Neuronal stem cell (in vitro differentiated cells): ENCODE results near the gene FER.

Experiments used
- DNase-seq: peaks from one replicate; pipeline ENCODE4 v3.0.0-alpha.2; 2013; ENCODE audit warnings: low spot score
- H2AFZ ChIP-seq: one replicate; pipeline ENCODE4 v1.6.1; 2013; ENCODE audit warnings: mild to moderate bottlenecking, low read length, inconsistent platforms
- H2AK5ac ChIP-seq: 2 replicates; pipeline ENCODE4 v1.6.1; 2013; ENCODE audit warnings: low read depth, mild to moderate bottlenecking, inconsistent platforms, low read length, moderate library complexity, mixed read lengths
- H2BK120ac ChIP-seq: 2 replicates; pipeline ENCODE4 v1.6.1; 2013; ENCODE audit warnings: low read depth, mild to moderate bottlenecking, inconsistent platforms, low read length, moderate library complexity, mixed read lengths
- H2BK12ac ChIP-seq: one replicate; pipeline ENCODE4 v1.6.1; 2013; ENCODE audit warnings: low read length, inconsistent platforms
- H2BK15ac ChIP-seq: 2 replicates; pipeline ENCODE4 v1.6.1; 2013; ENCODE audit warnings: mild to moderate bottlenecking, low read length, inconsistent platforms, mixed read lengths
- H2BK5ac ChIP-seq: one replicate; pipeline ENCODE4 v1.6.1; 2013; ENCODE audit warnings: inconsistent platforms, mild to moderate bottlenecking, low read length, moderate library complexity
- H3K14ac ChIP-seq: one replicate; pipeline ENCODE4 v1.6.1; 2013; ENCODE audit warnings: low read length, inconsistent platforms
- H3K18ac ChIP-seq: 2 replicates; pipeline ENCODE4 v1.6.1; 2013; ENCODE audit warnings: low read length, inconsistent platforms
- H3K23ac ChIP-seq: 2 replicates; pipeline ENCODE4 v1.6.1; 2013; ENCODE audit warnings: low read depth, mild to moderate bottlenecking, mixed read lengths, low read length, inconsistent platforms; ENCODE audit not compliant: poor library complexity
- H3K27ac ChIP-seq: replicated peaks from 3 replicates; pipeline ENCODE4 v1.5.1; 2013; ENCODE audit warnings: low read length, inconsistent platforms
- H3K27me3 ChIP-seq, 3 experiments: 2 replicates each; pipeline ENCODE4 v1.6.1; 2013; ENCODE audit warnings: low read length in 3 of 3, mild to moderate bottlenecking in 2 of 3, inconsistent platforms in 1 of 3, low read depth in 1 of 3, mixed read lengths in 1 of 3, moderate library complexity in 1 of 3; ENCODE audit not compliant: control insufficient read depth in 3 of 3, insufficient read depth in 3 of 3
- H3K36me3 ChIP-seq, 2 donors: replicated peaks in 1 of 2; 2 replicates each; pipeline ENCODE4 v1.6.1; 2013; ENCODE audit warnings: low read length in 2 of 2; ENCODE audit not compliant: control insufficient read depth in 2 of 2, insufficient read depth in 2 of 2
- H3K4ac ChIP-seq: 2 replicates; pipeline ENCODE4 v1.6.1; 2013; ENCODE audit warnings: inconsistent platforms, mild to moderate bottlenecking, low read length, moderate library complexity
- H3K4me1 ChIP-seq, 2 donors: 1 replicate in 1 of 2; 2 replicates in 1 of 2; pipeline ENCODE4 v1.6.1; 2013; ENCODE audit warnings: low read length in 2 of 2, low read depth in 1 of 2; ENCODE audit not compliant: control insufficient read depth in 2 of 2, insufficient read depth in 1 of 2
- H3K4me2 ChIP-seq: one replicate; pipeline ENCODE4 v1.6.1; 2013; ENCODE audit warnings: mild to moderate bottlenecking, low read length, inconsistent platforms; ENCODE audit not compliant: insufficient read depth, poor library complexity, severe bottlenecking
- H3K4me3 ChIP-seq, 2 donors: 2 replicates each; pipeline ENCODE4 v1.5.1; 2013; ENCODE audit warnings: low read length in 2 of 2, mild to moderate bottlenecking in 2 of 2, inconsistent platforms in 1 of 2, moderate library complexity in 1 of 2
- H3K79me1 ChIP-seq: one replicate; pipeline ENCODE4 v1.6.1; 2013; ENCODE audit warnings: low read depth, mild to moderate bottlenecking, inconsistent platforms, low read length, moderate library complexity
- H3K9ac ChIP-seq: one replicate; pipeline ENCODE4 v1.6.1; 2013; ENCODE audit warnings: mild to moderate bottlenecking, low read depth, low read length, inconsistent platforms; ENCODE audit not compliant: poor library complexity
- H3K9me3 ChIP-seq, 2 donors: replicated peaks in 1 of 2; 2 replicates each; pipeline versions ENCODE3 to v1.6.1; 2013; ENCODE audit warnings: low read length in 2 of 2, mild to moderate bottlenecking in 2 of 2, inconsistent platforms in 1 of 2, low read depth in 1 of 2, mixed read lengths in 1 of 2, moderate library complexity in 1 of 2; ENCODE audit not compliant: control insufficient read depth in 2 of 2, insufficient read depth in 1 of 2
- H4K8ac ChIP-seq: one replicate; pipeline ENCODE4 v1.6.1; 2013; ENCODE audit warnings: low read depth, mild to moderate bottlenecking, inconsistent platforms, low read length, moderate library complexity
- H4K91ac ChIP-seq: one replicate; pipeline ENCODE4 v1.6.1; 2013; ENCODE audit warnings: low read length, low read depth, mild to moderate bottlenecking, inconsistent platforms; ENCODE audit not compliant: poor library complexity
- WGBS, 2 donors: extraction: QIAGEN DNeasy Blood & Tissue Kit; methylation state at CpG; one replicate each; pipeline ENCODE4 v1.1.7; 2013; ENCODE audit warnings: missing lambda C conversion rate in 2 of 2, mixed read lengths in 1 of 2; ENCODE audit not compliant: insufficient read length in 2 of 2, insufficient replicate concordance in 1 of 2; ENCODE audit errors: extremely low coverage in 2 of 2; 5-methylcytosine and 5-hydroxymethylcytosine counted together

FER gene

GRCh38 chr5:108753331-108753730, 5.6 kb downstream of the FER start:
- Histone ChIP-seq H3K27me3 (no peaks in the 10 kb centered on the region), H3K4me1 (no peaks in the 10 kb centered on the region), H3K4me2 (no peak overlapping the region), H3K4me3 (no peak overlapping the region), H2BK15ac (no peak overlapping the region), H3K4ac (no peak overlapping the region), H3K9ac (no peak overlapping the region), H2BK120ac (no peak overlapping the region), H3K14ac (no peak overlapping the region), H3K27ac (no peak overlapping the region), H2AK5ac (no peak overlapping the region), H2BK12ac (no peak overlapping the region), H4K91ac (no peak overlapping the region), H3K9me3 (no peaks in the 10 kb centered on the region), H4K8ac (no peak overlapping the region), H2AFZ (no peak overlapping the region), H3K23ac (no peak overlapping the region), H3K18ac (no peak overlapping the region), H3K79me1 (peaks cover 2% of the 10 kb centered on the region), H2BK5ac (no peak overlapping the region), H3K36me3 (no peaks in the 10 kb centered on the region)
- no peak for DNase-seq
- WGBS, 2 donors: 100% methylated on average over 1 of the region's 3 CpGs; no CpG with 5 or more reads in 1 of the 2 donors

GRCh38 chr5:108753877-108754276, 6.2 kb downstream of the FER start:
- no peak for DNase-seq
- no peak overlapping the region for H2BK5ac ChIP-seq
- no CpG with 5 or more reads among the region's 6 CpGs for WGBS, 2 donors

GRCh38 chr5:108760512-108760911, 12.8 kb downstream of the FER start:
- no CpG with 5 or more reads among the region's 1 CpG for WGBS, 2 donors
- Histone ChIP-seq H4K8ac (no peak overlapping the region), H3K9me3 (peaks cover 2 to 13% of the 10 kb centered on the region in 2 donors), H3K79me1 (no peaks in the 10 kb centered on the region), H3K27ac (no peak overlapping the region), H2BK12ac (no peak overlapping the region), H2BK15ac (no peak overlapping the region), H4K91ac (no peak overlapping the region), H3K36me3 (peaks cover 0 to 3% of the 10 kb centered on the region in 2 donors), H2BK5ac (no peak overlapping the region), H2AFZ (no peak overlapping the region), H3K4me1 (no peaks in the 10 kb centered on the region), H3K4me2 (no peak overlapping the region), H3K9ac (no peak overlapping the region), H3K14ac (no peak overlapping the region), H2AK5ac (no peak overlapping the region), H3K23ac (no peak overlapping the region), H3K27me3 (no peaks in the 10 kb centered on the region), H3K18ac (no peak overlapping the region), H2BK120ac (no peak overlapping the region), H3K4ac (no peak overlapping the region), H3K4me3 (no peak overlapping the region)
- DNase-seq: no peak

More at GRCh38 chr5:108753877-108754276, 6.2 kb downstream of the FER start:
- Histone ChIP-seq H2AK5ac (no peak overlapping the region), H3K14ac (no peak overlapping the region), H3K27ac (no peak overlapping the region), H3K23ac (no peak overlapping the region), H3K27me3 (no peaks in the 10 kb centered on the region), H4K91ac (no peak overlapping the region), H2AFZ (no peak overlapping the region), H3K4me2 (no peak overlapping the region), H2BK12ac (no peak overlapping the region), H3K4me3 (no peak overlapping the region), H3K4ac (no peak overlapping the region), H3K9ac (no peak overlapping the region), H3K9me3 (no peaks in the 10 kb centered on the region), H2BK120ac (no peak overlapping the region), H3K4me1 (no peaks in the 10 kb centered on the region), H4K8ac (no peak overlapping the region), H3K18ac (no peak overlapping the region), H3K36me3 (no peaks in the 10 kb centered on the region), H2BK15ac (no peak overlapping the region), H3K79me1 (peaks cover 2% of the 10 kb centered on the region)

- Histone ChIP-seq H3K4me1 (no peaks in the 10 kb centered on the region), H4K91ac (no peak overlapping the region), H2BK12ac (no peak overlapping the region), H3K4ac (no peak overlapping the region), H3K4me3 (no peak overlapping the region), H3K9ac (no peak overlapping the region), H4K8ac (no peak overlapping the region), H2BK120ac (no peak overlapping the region), H2BK15ac (no peak overlapping the region), H3K18ac (no peak overlapping the region), H3K27me3 (no peaks in the 10 kb centered on the region), H3K36me3 (peaks cover 0 to 3% of the 10 kb centered on the region in 2 donors), H2BK5ac (no peak overlapping the region), H3K27ac (no peak overlapping the region), H3K23ac (no peak overlapping the region), H2AFZ (no peak overlapping the region), H3K9me3 (peaks cover 2 to 13% of the 10 kb centered on the region in 2 donors), H2AK5ac (no peak overlapping the region), H3K79me1 (no peaks in the 10 kb centered on the region), H3K14ac (no peak overlapping the region), H3K4me2 (no peak overlapping the region)
- DNase-seq: no peak
- WGBS, 2 donors: no CpG with 5 or more reads among the region's 3 CpGs
Measured at GRCh38 chr5:108762660-108763059, 15.0 kb downstream of the FER start.
